PFSK-1 (cell line): ENCODE measurements around the gene GABRR1.

Source experiments
- FOXP2 ChIP-seq: optimal IDR thresholded peaks from 2 replicates; pipeline ENCODE3; 2011; ENCODE audit warnings: borderline replicate concordance, control low read depth, inconsistent platforms; ENCODE audit not compliant: insufficient read depth; ENCODE audit errors: extremely low read length, extremely low read depth
- POLR2AphosphoS5 ChIP-seq: IDR thresholded peaks from 2 replicates; pipeline ENCODE4 v1.6.1; 2012; ENCODE audit warnings: low read depth, mild to moderate bottlenecking, control low read depth, low read length, moderate library complexity
- REST ChIP-seq, 2 experiments: IDR thresholded peaks; 2 replicates each; pipeline versions ENCODE4 v1.6.1 to v1.8.0; 2011 to 2012; ENCODE audit warnings: low read depth in 2 of 2, low read length in 2 of 2, control low read depth in 1 of 2, inconsistent platforms in 1 of 2, mild to moderate bottlenecking in 1 of 2, moderate library complexity in 1 of 2; ENCODE audit not compliant: insufficient read depth in 1 of 2
- SIN3A ChIP-seq: IDR thresholded peaks from 2 replicates; pipeline ENCODE4 v1.6.1; 2012; ENCODE audit warnings: mild to moderate bottlenecking, low read length, moderate library complexity, borderline replicate concordance; ENCODE audit not compliant: insufficient read depth
- TAF1 ChIP-seq: IDR thresholded peaks from 2 replicates; pipeline ENCODE4 v1.6.1; 2012; ENCODE audit warnings: low read length, control low read depth, borderline replicate concordance; ENCODE audit not compliant: insufficient read depth

GABRR1 gene

GRCh38 chr6:89221129-89221528 lies 4.0 kb upstream of the GABRR1 start:
- TF ChIP-seq TAF1, result no peak
- no peak for TF ChIP-seq POLR2AphosphoS5
- TF ChIP-seq FOXP2, result no peak
- TF ChIP-seq SIN3A, result no peak
- no peak for TF ChIP-seq REST (IDR thresholded peaks at IDR 0.05; ENCODE audit: insufficient read depth in 1 of 2, low read depth in 2 of 2, low read length in 2 of 2)

DNA sequence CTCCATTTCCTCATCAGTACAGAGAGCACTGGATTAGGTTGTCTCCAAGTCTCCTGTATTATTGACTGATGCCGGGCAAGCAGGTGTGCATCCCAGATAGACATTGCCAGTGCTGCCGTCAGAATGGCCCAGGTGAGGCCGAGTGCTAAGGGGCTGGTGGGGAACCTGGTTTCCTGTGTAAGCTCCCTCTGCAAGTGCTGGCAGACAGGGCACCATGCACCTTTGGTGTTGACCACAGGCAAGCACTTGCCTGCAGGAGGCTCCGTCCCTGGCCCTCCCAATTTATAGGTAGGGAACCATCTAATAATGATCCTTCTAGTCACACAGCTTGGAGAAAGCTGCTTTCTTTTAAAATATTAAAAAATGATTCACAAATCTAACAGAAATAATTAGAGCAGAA lies 747 bp downstream of the GABRR1 start:
- TF ChIP-seq REST (IDR thresholded peaks at IDR 0.05; ENCODE audit: insufficient read depth in 1 of 2, low read depth in 2 of 2, low read length in 2 of 2) (no peak), POLR2AphosphoS5 (no peak), FOXP2 (no peak), SIN3A (no peak), TAF1 (no peak)

DNA sequence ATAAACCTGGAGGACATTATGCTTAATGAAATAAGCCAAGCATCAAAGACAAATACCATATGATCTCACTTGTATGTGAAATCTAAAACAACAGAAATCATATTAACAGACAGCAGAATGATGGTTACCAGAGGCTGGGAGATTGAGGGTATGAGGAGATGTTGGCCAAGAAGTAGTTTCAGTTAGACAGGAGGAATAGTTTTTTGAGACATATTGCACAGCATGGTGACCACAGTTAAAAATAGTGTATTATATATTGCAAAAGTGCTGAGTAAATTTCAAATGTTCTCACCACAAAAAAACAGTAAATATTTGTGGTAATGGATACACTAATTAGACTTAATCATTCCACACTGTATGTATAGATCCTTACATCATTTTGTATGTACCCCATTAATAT lies 1.8 kb downstream of the GABRR1 start:
- TF ChIP-seq POLR2AphosphoS5 (no peak), TAF1 (no peak), FOXP2 (no peak), REST (IDR thresholded peaks at IDR 0.05; ENCODE audit: insufficient read depth in 1 of 2, low read depth in 2 of 2, low read length in 2 of 2) (no peak), SIN3A (no peak)

- TF ChIP-seq SIN3A, result no peak
- no peak for TF ChIP-seq FOXP2
- TF ChIP-seq POLR2AphosphoS5, result no peak
- TF ChIP-seq TAF1, result no peak
- no peak for TF ChIP-seq REST (IDR thresholded peaks at IDR 0.05; ENCODE audit: insufficient read depth in 1 of 2, low read depth in 2 of 2, low read length in 2 of 2)
Measured at GRCh38 chr6:89214197-89214596, 3.0 kb downstream of the GABRR1 start.

- TF ChIP-seq SIN3A, result no peak
- TF ChIP-seq REST (IDR thresholded peaks at IDR 0.05; ENCODE audit: insufficient read depth in 1 of 2, low read depth in 2 of 2, low read length in 2 of 2), result no peak
- no peak for TF ChIP-seq POLR2AphosphoS5
Measured at GRCh38 chr6:89212472-89212871, 4.7 kb downstream of the GABRR1 start.
